IMR-90 (cell line): ENCODE data around the gene DDX10. TPM values are rescaled to one million over a fixed set of nuclear protein-coding genes. Genes with fewer than 3 reads are reported as not detected.

Experiments
- ATAC-seq: fragments of 200-7000 bp; cut with Tn5 transposase; 2 replicates; pipeline ENCODE4 v1.9.1; 2020; ENCODE audit warnings: low read depth, mild to moderate bottlenecking, moderate library complexity
- BruUV-seq: library from RNA; stranded (reverse); fragments of 400-500 nt; replicated peaks from 2 replicates; lab custom pipeline; 2021; lab: Mats Ljungman, UMichigan
- CTCF ChIA-PET: fragments of 300-600 bp; formaldehyde crosslinking; extraction: SDS; loops from one replicate; lab custom pipeline; 2021; ENCODE audit warnings: antibody characterized with exemption; lab: Yijun Ruan, JAX
- POLR2A ChIA-PET: fragments of 300-600 bp; sonication (Branson Sonifier 250); formaldehyde crosslinking; loops from one replicate; lab custom pipeline; 2022; ENCODE audit warnings: antibody characterized with exemption; ENCODE audit not compliant: unreplicated experiment; lab: Charles Lee
- DNase-seq: peaks from one replicate; pipeline ENCODE4 v3.0.0; 2013
- H2AFZ ChIP-seq: replicated peaks from 2 replicates; pipeline ENCODE3; 2013; ENCODE audit warnings: low read length, mild to moderate bottlenecking; ENCODE audit not compliant: poor library complexity
- H2AK5ac ChIP-seq: 2 replicates; pipeline ENCODE4 v1.6.1; 2013; ENCODE audit warnings: low read depth, low read length, inconsistent platforms
- H2AK9ac ChIP-seq: replicated peaks from 2 replicates; pipeline ENCODE3; 2013; ENCODE audit warnings: mild to moderate bottlenecking, low read depth, low read length, moderate library complexity; ENCODE audit not compliant: poor library complexity
- H2BK120ac ChIP-seq: 2 replicates; pipeline ENCODE4 v1.6.1; 2013; ENCODE audit warnings: low read depth, low read length, inconsistent platforms
- H2BK15ac ChIP-seq: 3 replicates; pipeline ENCODE4 v1.6.1; 2013; ENCODE audit warnings: low read depth, low read length, inconsistent platforms
- H2BK20ac ChIP-seq: 2 replicates; pipeline ENCODE4 v1.6.1; 2013; ENCODE audit warnings: low read depth, mild to moderate bottlenecking, inconsistent platforms, low read length, moderate library complexity
- H2BK5ac ChIP-seq: 2 replicates; pipeline ENCODE4 v1.6.1; 2013; ENCODE audit warnings: mild to moderate bottlenecking, low read depth, low read length, inconsistent platforms; ENCODE audit not compliant: poor library complexity, severe bottlenecking
- H3K14ac ChIP-seq: replicated peaks from 2 replicates; pipeline ENCODE4 v1.6.1; 2013; ENCODE audit warnings: low read depth, low read length, inconsistent platforms
- H3K18ac ChIP-seq: 2 replicates; pipeline ENCODE4 v1.6.1; 2013; ENCODE audit warnings: low read depth, low read length, control low read depth
- H3K23ac ChIP-seq: 2 replicates; pipeline ENCODE4 v1.6.1; 2013; ENCODE audit warnings: low read depth, low read length, inconsistent platforms
- H3K27ac ChIP-seq: 2 replicates; pipeline ENCODE4 v1.5.1; 2013; ENCODE audit warnings: mild to moderate bottlenecking, control low read depth, low read length; ENCODE audit not compliant: insufficient read depth
- H3K27me3 ChIP-seq: 2 replicates; pipeline ENCODE4 v1.6.1; 2013; ENCODE audit warnings: low read length; ENCODE audit not compliant: control insufficient read depth, insufficient read depth
- H3K36me3 ChIP-seq: 2 replicates; pipeline ENCODE4 v1.6.1; 2013; ENCODE audit warnings: low read length, mixed read lengths; ENCODE audit not compliant: control insufficient read depth, insufficient read depth
- H3K4ac ChIP-seq: 2 replicates; pipeline ENCODE4 v1.6.1; 2013; ENCODE audit warnings: low read depth, low read length, inconsistent platforms
- H3K4me1 ChIP-seq: 2 replicates; pipeline ENCODE4 v1.6.1; 2013; ENCODE audit warnings: low read length, mixed read lengths; ENCODE audit not compliant: control insufficient read depth, insufficient read depth
- H3K4me2 ChIP-seq: 2 replicates; pipeline ENCODE4 v1.6.1; 2013; ENCODE audit warnings: low read depth, mild to moderate bottlenecking, control low read depth, low read length, moderate library complexity
- H3K4me3 ChIP-seq: 2 replicates; pipeline ENCODE4 v1.5.1; 2013; ENCODE audit warnings: low read depth, mild to moderate bottlenecking, control low read depth, low read length, moderate library complexity; ENCODE audit not compliant: insufficient read depth
- H3K56ac ChIP-seq: 2 replicates; pipeline ENCODE4 v1.6.1; 2013; ENCODE audit warnings: low read length, inconsistent platforms; ENCODE audit not compliant: insufficient read depth; ENCODE audit errors: extremely low read depth
- H3K79me1 ChIP-seq, 2 experiments: 2 replicates each; pipeline ENCODE4 v1.6.1; 2013; ENCODE audit warnings: low read length in 2 of 2, inconsistent platforms in 1 of 2, low read depth in 1 of 2
- H3K9ac ChIP-seq: 2 replicates; pipeline ENCODE4 v1.6.1; 2013; ENCODE audit warnings: low read depth, low read length, control low read depth
- H3K9me1 ChIP-seq: 2 replicates; pipeline ENCODE4 v1.6.1; 2013; ENCODE audit warnings: low read length, inconsistent platforms; ENCODE audit not compliant: insufficient read depth
- H3K9me3 ChIP-seq: 2 replicates; pipeline ENCODE4 v1.6.1; 2013; ENCODE audit warnings: low read length; ENCODE audit not compliant: control insufficient read depth, insufficient read depth
- H4K20me1 ChIP-seq: 2 replicates; pipeline ENCODE4 v1.6.1; 2013; ENCODE audit warnings: low read length, inconsistent platforms; ENCODE audit not compliant: insufficient read depth
- H4K5ac ChIP-seq: 2 replicates; pipeline ENCODE4 v1.6.1; 2013; ENCODE audit warnings: mild to moderate bottlenecking, low read depth, low read length, control low read depth
- H4K8ac ChIP-seq, 2 experiments: 2 replicates each; pipeline ENCODE4 v1.6.1; 2013; ENCODE audit warnings: low read depth in 2 of 2, low read length in 2 of 2, control low read depth in 1 of 2, inconsistent platforms in 1 of 2
- H4K91ac ChIP-seq: 2 replicates; pipeline ENCODE4 v1.6.1; 2013; ENCODE audit warnings: low read depth, low read length, inconsistent platforms; ENCODE audit not compliant: insufficient read depth
- MAFK ChIP-seq: IDR thresholded peaks from 2 replicates; pipeline ENCODE4 v1.6.1; 2012; ENCODE audit warnings: low read depth, low read length, improper control_type of control experiment
- RCOR1 ChIP-seq: IDR thresholded peaks from 2 replicates; pipeline ENCODE4 v1.6.1; 2012; ENCODE audit warnings: mild to moderate bottlenecking, low read length, improper control_type of control experiment; ENCODE audit not compliant: insufficient replicate concordance
- WGBS, 2 experiments: methylation state at CpG; one replicate each; pipeline versions ENCODE4 v1.1.5 to v1.1.7; 2013; ENCODE audit warnings: missing lambda C conversion rate in 2 of 2; ENCODE audit not compliant: insufficient read length in 1 of 2; ENCODE audit errors: extremely low coverage in 2 of 2; 5-methylcytosine and 5-hydroxymethylcytosine counted together
- dilution Hi-C: fragments of 300-500 bp; cut with HindIII; formaldehyde crosslinking; loops from one replicate; pipeline ENCODE4 v1.14.3; 2018; ENCODE audit warnings: low sequenced_read_pairs; ENCODE audit not compliant: unreplicated experiment
- in situ Hi-C: fragments of 300-500 bp; cut with MboI; formaldehyde crosslinking; loops from 3 replicates; pipeline ENCODE4 v1.14.3; 2019; ENCODE audit warnings: low sequenced_read_pairs, inconsistent platforms, mixed read lengths
- intact Hi-C: fragments of 100-400 bp; cut with micrococcal nuclease; formaldehyde crosslinking; loops from 2 replicates; pipeline ENCODE4 v1.10.0; 2022
- polyA plus RNA-seq, 3 experiments: library from polyadenylated mRNA; depleted of rRNA; stranded (reverse); fragments of >200 nt; gene quantifications; 2 replicates each; pipeline ENCODE4 v1.2.3, GENCODE V29; 2012; ENCODE audit warnings: low replicate concordance in 1 of 3
- total RNA-seq: library from RNA; depleted of rRNA; stranded (reverse); fragments of >200 nt; gene quantifications from 2 replicates; pipeline ENCODE4 v1.2.3, GENCODE V29; 2012

Gene DDX10
- total and polyA plus RNA-seq, 2 of the 4 experiments (the other 2 are of a cell fraction): 20.0 to 31.9 TPM

- ChIA-PET CTCF (interaction anchor here (1.0 kb wide), 1 partner anchor 23 kb away, joined by 3 read pairs; no protein-coding TSS in a partner anchor), POLR2A (no interaction called here)
- Histone ChIP-seq H3K9ac (no peak overlapping the region), H3K14ac (0 out of 2 replicates have a peak overlapping the region, but pooled peaks have one; percentile 35), H3K9me1 (peaks cover 9% of the 10 kb centered on the region; the same call in 1 of the 2 replicates), H2AFZ (no peak overlapping the region), H2BK5ac (no peak overlapping the region), H3K4me2 (no peak overlapping the region), H4K5ac (no peak overlapping the region), H4K91ac (no peak overlapping the region), H3K4me1 (peaks cover 4% of the 10 kb centered on the region; the same call in 1 of the 2 replicates), H2BK20ac (no peak overlapping the region), H3K18ac (no peak overlapping the region; the same call in 1 of the 2 replicates), H2BK120ac (no peak overlapping the region), H3K56ac (no peak overlapping the region), H4K8ac (peak overlapping the region in 1 of 2 experiments; percentile 24; a peak in 1 of 4 replicates), H3K27ac (no peak overlapping the region), H3K4ac (no peak overlapping the region), H3K23ac (no peak overlapping the region), H3K27me3 (no peaks in the 10 kb centered on the region), H2AK9ac (no peak overlapping the region), H2BK15ac (no peak overlapping the region), H4K20me1 (no peaks in the 10 kb centered on the region), H3K36me3 (peaks cover 12% of the 10 kb centered on the region), H3K9me3 (no peaks in the 10 kb centered on the region), H3K4me3 (no peak overlapping the region), H2AK5ac (no peak overlapping the region), H3K79me1 (peaks cover 14 to 21% of the 10 kb centered on the region in 2 experiments)
- no CpG with 5 or more reads among the region's 1 CpG for WGBS, 2 experiments
- no TSS peak for BruUV-seq
- in situ Hi-C loops (no loop called here), dilution Hi-C loops (no loop called here), intact Hi-C loops (no loop called here)
- DNase-seq: peak; percentile 27
- peak; percentile 25; the same call in 1 of the 2 replicates for ATAC-seq
- peak; percentile 88 for TF ChIP-seq MAFK
- no peak for TF ChIP-seq RCOR1
Observed at GRCh38 chr11:108938604-108939003, 273.7 kb downstream of the DDX10 start.
